Measurements from ENCODE around the gene GDI2. TPM values are rescaled to one million over a fixed set of nuclear protein-coding genes. Genes with fewer than 3 reads are reported as not detected.

GDI2 gene
- total RNA-seq, 1 experiment from 2014 or later: 325 TPM

- H3K4me1 ChIP-seq (ENCODE audit: insufficient read depth, low read length, poor library complexity, severe bottlenecking): no peaks in the 10 kb centered on the region
- no peaks in the 10 kb centered on the region for H3K9me3 ChIP-seq (ENCODE audit: low read depth, low read length, poor library complexity, severe bottlenecking)
- intact Hi-C loops (cut with micrococcal nuclease; ENCODE audit: unreplicated experiment): no loop called here
- POLR2A ChIA-PET (ENCODE audit: low non-redundant PET): no interaction called here
- H3K27ac ChIP-seq (ENCODE audit: low read depth, low read length, poor library complexity, severe bottlenecking): no peak overlapping the region
- H3K27me3 ChIP-seq (replicated peaks; ENCODE audit: insufficient read depth, low read depth, low read length, poor library complexity): no peaks in the 10 kb centered on the region
- TF ChIP-seq EZH2 (IDR thresholded peaks at IDR 0.05; ENCODE audit: borderline replicate concordance, low read depth, low read length, poor library complexity, severe bottlenecking) (no peak), CTCF (conservative IDR thresholded peaks at IDR 0.05; ENCODE audit: low read depth, low read length) (no peak)
- CTCF ChIA-PET: no interaction called here
- H3K4me3 ChIP-seq (ENCODE audit: low read depth, low read length, poor library complexity, severe bottlenecking): no peak overlapping the region
- peaks cover 89% of the 10 kb centered on the region for H3K36me3 ChIP-seq (ENCODE audit: insufficient read depth, low read length, poor library complexity, severe bottlenecking)
- BruUV-seq (replicated peaks): no TSS peak
- DNase-seq (ENCODE audit: low spot score): no peak
Observed at GRCh38 chr10:5789626-5790025, 23.6 kb downstream of the GDI2 start.

- CTCF ChIA-PET: no interaction called here
- no peak overlapping the region for H3K4me3 ChIP-seq (ENCODE audit: low read depth, low read length, poor library complexity, severe bottlenecking)
- no peaks in the 10 kb centered on the region for H3K27me3 ChIP-seq (replicated peaks; ENCODE audit: insufficient read depth, low read depth, low read length, poor library complexity)
- POLR2A ChIA-PET (ENCODE audit: low non-redundant PET): no interaction called here
- H3K27ac ChIP-seq (ENCODE audit: low read depth, low read length, poor library complexity, severe bottlenecking): no peak overlapping the region
- BruUV-seq (replicated peaks): no TSS peak
- no peaks in the 10 kb centered on the region for H3K9me3 ChIP-seq (ENCODE audit: low read depth, low read length, poor library complexity, severe bottlenecking)
- no peak for DNase-seq (ENCODE audit: low spot score)
- H3K4me1 ChIP-seq (ENCODE audit: insufficient read depth, low read length, poor library complexity, severe bottlenecking): no peaks in the 10 kb centered on the region
- peaks cover 90% of the 10 kb centered on the region for H3K36me3 ChIP-seq (ENCODE audit: insufficient read depth, low read length, poor library complexity, severe bottlenecking)
- intact Hi-C loops (cut with micrococcal nuclease; ENCODE audit: unreplicated experiment): no loop called here
- TF ChIP-seq EZH2 (IDR thresholded peaks at IDR 0.05; ENCODE audit: borderline replicate concordance, low read depth, low read length, poor library complexity, severe bottlenecking) (no peak), CTCF (conservative IDR thresholded peaks at IDR 0.05; ENCODE audit: low read depth, low read length) (no peak)
Observed at GRCh38 chr10:5788969-5789368, 24.3 kb downstream of the GDI2 start.

- BruUV-seq (replicated peaks): no TSS peak
- DNase-seq (ENCODE audit: low spot score): no peak
- intact Hi-C loops (cut with micrococcal nuclease; ENCODE audit: unreplicated experiment): no loop called here
- Histone ChIP-seq H3K27ac (ENCODE audit: low read depth, low read length, poor library complexity, severe bottlenecking) (no peak overlapping the region), H3K4me3 (ENCODE audit: low read depth, low read length, poor library complexity, severe bottlenecking) (no peak overlapping the region), H3K36me3 (ENCODE audit: insufficient read depth, low read length, poor library complexity, severe bottlenecking) (peaks cover 69% of the 10 kb centered on the region), H3K9me3 (ENCODE audit: low read depth, low read length, poor library complexity, severe bottlenecking) (no peaks in the 10 kb centered on the region), H3K4me1 (ENCODE audit: insufficient read depth, low read length, poor library complexity, severe bottlenecking) (no peaks in the 10 kb centered on the region), H3K27me3 (replicated peaks; ENCODE audit: insufficient read depth, low read depth, low read length, poor library complexity) (no peaks in the 10 kb centered on the region)
- ChIA-PET CTCF (no interaction called here), POLR2A (ENCODE audit: low non-redundant PET) (no interaction called here)
- TF ChIP-seq EZH2 (IDR thresholded peaks at IDR 0.05; ENCODE audit: borderline replicate concordance, low read depth, low read length, poor library complexity, severe bottlenecking) (no peak), CTCF (conservative IDR thresholded peaks at IDR 0.05; ENCODE audit: low read depth, low read length) (no peak)
Observed at GRCh38 chr10:5783300-5783699, 29.9 kb downstream of the GDI2 start.

Data from A673 (cell line).